ENCODE measurements around the gene AKT3.

GRCh38 chr1:243706563-243706962 is 143.5 kb downstream of the AKT3 start:
- TF ChIP-seq POLR2A (IDR thresholded peaks at IDR 0.05), result no peak
- no peak for TF ChIP-seq CTCF (IDR thresholded peaks at IDR 0.05)

Data from heart left ventricle (tissue), 13 donors.